CD14-positive monocyte (primary cell): ENCODE results near the gene RBM28. TPM values are rescaled to one million over a fixed set of nuclear protein-coding genes. Genes with fewer than 3 reads are reported as not detected.

ENCODE experiments used
- DNase-seq, 3 donors: peaks; one replicate each; pipeline ENCODE4 v3.0.0-alpha.2; 2011 to 2022
- H2AFZ ChIP-seq: 2 replicates; pipeline ENCODE4 v1.6.0; 2012; ENCODE audit warnings: mild to moderate bottlenecking, low read depth, low read length, inconsistent platforms; ENCODE audit not compliant: insufficient read depth, poor library complexity, severe bottlenecking
- H3K27ac ChIP-seq, 2 donors: 1 replicate in 1 of 2; 2 replicates in 1 of 2; pipeline ENCODE4 v1.5.1; 2012 to 2013; ENCODE audit warnings: low read length in 2 of 2, control low read depth in 1 of 2, inconsistent platforms in 1 of 2, low read depth in 1 of 2, mild to moderate bottlenecking in 1 of 2
- H3K27me3 ChIP-seq, 2 donors: one replicate each; pipeline versions ENCODE4 v1.6.0 to v1.6.1; 2011 to 2013; ENCODE audit warnings: low read length in 2 of 2; ENCODE audit not compliant: control insufficient read depth in 2 of 2, insufficient read depth in 2 of 2
- H3K36me3 ChIP-seq, 2 donors: replicated peaks in 1 of 2; 1 replicate in 1 of 2; 2 replicates in 1 of 2; pipeline versions ENCODE4 v1.5.1 to v1.6.1; 2012 to 2013; ENCODE audit warnings: low read length in 2 of 2, control low read depth in 1 of 2, inconsistent platforms in 1 of 2, mild to moderate bottlenecking in 1 of 2; ENCODE audit not compliant: insufficient read depth in 2 of 2, control insufficient read depth in 1 of 2
- H3K4me1 ChIP-seq, 2 donors: 1 replicate in 1 of 2; 2 replicates in 1 of 2; pipeline versions ENCODE4 v1.5.1 to v1.6.1; 2012 to 2013; ENCODE audit warnings: low read length in 2 of 2, control low read depth in 1 of 2, inconsistent platforms in 1 of 2, mild to moderate bottlenecking in 1 of 2, moderate library complexity in 1 of 2; ENCODE audit not compliant: insufficient read depth in 2 of 2, control insufficient read depth in 1 of 2
- H3K4me2 ChIP-seq: replicated peaks from 2 replicates; pipeline ENCODE3; 2012; ENCODE audit warnings: low read length, moderate library complexity, mild to moderate bottlenecking; ENCODE audit not compliant: poor library complexity, severe bottlenecking; ENCODE audit errors: extremely low read depth
- H3K4me3 ChIP-seq, 3 experiments: fragments of 200-600 bp in 1 of 3; sonication (generic) in 1 of 3; replicated peaks in 1 of 3; 1 replicate in 2 of 3; 2 replicates in 1 of 3; pipeline ENCODE4 v1.5.1; 2011 to 2013; ENCODE audit warnings: low read length in 3 of 3, mild to moderate bottlenecking in 3 of 3, control low read depth in 2 of 3, low read depth in 2 of 3, inconsistent platforms in 1 of 3, moderate library complexity in 1 of 3
- H3K79me2 ChIP-seq: 2 replicates; pipeline ENCODE4 v1.6.0; 2012; ENCODE audit warnings: mild to moderate bottlenecking, control low read depth, inconsistent platforms, low read length, moderate library complexity; ENCODE audit not compliant: insufficient read depth
- H3K9ac ChIP-seq: 2 replicates; pipeline ENCODE4 v1.6.0; 2017; ENCODE audit warnings: low read length, mild to moderate bottlenecking; ENCODE audit not compliant: insufficient read depth, poor library complexity, severe bottlenecking
- H3K9me3 ChIP-seq, 2 donors: replicated peaks in 1 of 2; 1 replicate in 1 of 2; 2 replicates in 1 of 2; pipeline versions ENCODE4 v1.5.1 to v1.6.1; 2012 to 2013; ENCODE audit warnings: low read length in 2 of 2, control low read depth in 1 of 2; ENCODE audit not compliant: control insufficient read depth in 1 of 2, insufficient read depth in 1 of 2
- H4K20me1 ChIP-seq: 2 replicates; pipeline ENCODE4 v1.6.0; 2012; ENCODE audit warnings: mild to moderate bottlenecking, low read length, control low read depth, moderate library complexity; ENCODE audit not compliant: insufficient read depth
- H3K27ac Mint-ChIP-seq, 7 donors: one replicate each; pipeline ENCODE4 v1.8.0; 2020; ENCODE audit warnings: mild to moderate bottlenecking in 7 of 7, mixed read lengths in 7 of 7, moderate library complexity in 6 of 7, inconsistent platforms in 2 of 7
- H3K27me3 Mint-ChIP-seq, 3 donors: one replicate each; pipeline ENCODE4 v1.8.0; 2021 to 2022; ENCODE audit warnings: low read depth in 3 of 3, mild to moderate bottlenecking in 3 of 3, mixed read lengths in 3 of 3, moderate library complexity in 3 of 3, inconsistent platforms in 1 of 3
- H3K36me3 Mint-ChIP-seq, 2 donors: one replicate each; pipeline ENCODE4 v1.8.0; 2020; ENCODE audit warnings: mixed read lengths in 2 of 2, inconsistent platforms in 1 of 2, mild to moderate bottlenecking in 1 of 2
- H3K4me1 Mint-ChIP-seq: one replicate; pipeline ENCODE4 v1.8.0; 2020; ENCODE audit warnings: mild to moderate bottlenecking, mixed read lengths
- H3K4me3 Mint-ChIP-seq, 2 donors: one replicate each; pipeline ENCODE4 v1.8.0; 2020; ENCODE audit warnings: mild to moderate bottlenecking in 2 of 2, mixed read lengths in 2 of 2, moderate library complexity in 1 of 2
- H3K9me3 Mint-ChIP-seq, 7 donors: one replicate each; pipeline ENCODE4 v1.8.0; 2020 to 2022; ENCODE audit warnings: mixed read lengths in 7 of 7, mild to moderate bottlenecking in 6 of 7, moderate library complexity in 6 of 7, inconsistent platforms in 2 of 7
- WGBS: methylation state at CpG from one replicate; pipeline ENCODE4 v1.1.5; 2013; ENCODE audit warnings: missing lambda C conversion rate; ENCODE audit not compliant: insufficient coverage; 5-methylcytosine and 5-hydroxymethylcytosine counted together
- intact Hi-C, 2 donors: fragments of 100-400 bp; cut with micrococcal nuclease; formaldehyde crosslinking; loops; one replicate each; pipeline versions ENCODE4 v1.15.0 to v1.15.1; 2023
- polyA plus RNA-seq, 3 donors: library from polyadenylated mRNA; depleted of rRNA in 1 of 3; unstranded in 2 of 3; stranded (reverse) in 1 of 3; fragments of 300-500 nt in 2 of 3; fragments of >200 nt in 1 of 3; fragmentation: Illumina TruSeq in 2 of 3; gene quantifications; 1 replicate in 2 of 3; 2 replicates in 1 of 3; pipeline ENCODE4 v1.2.3, GENCODE V29; 2012 to 2021
- TF ChIP-seq, protein P1 (sequence below): fragments of 200-600 bp; IDR thresholded peaks from one replicate; pipeline ENCODE4 v1.8.0; 2022; ENCODE audit warnings: antibody characterized with exemption, mild to moderate bottlenecking

RBM28 gene
- polyA plus RNA-seq, 3 donors = 4.0 to 14.4 (median 4.9) TPM

DNA sequence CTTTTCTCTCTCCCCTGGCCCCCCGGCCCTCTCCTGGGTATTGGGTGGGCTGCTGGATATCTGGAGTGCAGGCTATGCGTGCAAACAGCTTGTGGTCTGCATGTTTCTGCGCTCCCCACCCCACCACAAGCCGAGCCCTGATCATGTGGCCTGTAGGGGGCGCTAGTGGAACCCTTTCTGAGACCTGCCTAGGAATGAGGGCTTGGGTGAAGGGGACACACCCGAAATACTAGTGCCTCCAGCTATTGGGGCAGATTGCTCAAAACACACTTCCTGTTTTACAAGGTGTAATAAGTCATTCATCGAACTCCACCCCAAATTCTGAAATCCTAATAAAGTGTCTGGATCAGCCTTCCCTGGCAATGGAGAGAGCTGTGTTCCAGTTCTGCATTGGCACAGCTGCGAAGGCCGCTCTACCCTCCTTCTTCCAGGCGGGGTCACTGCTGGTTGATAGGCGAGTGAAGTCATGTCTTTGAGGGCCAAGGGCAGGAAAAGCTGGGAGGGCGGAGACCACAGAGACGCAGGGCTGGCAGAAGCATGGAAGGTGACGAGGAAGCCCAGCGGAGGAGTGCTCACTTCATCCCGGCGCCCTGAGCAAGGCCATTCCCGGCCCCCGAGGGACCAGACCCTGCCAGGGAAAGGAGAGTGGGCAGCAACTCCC is 37.6 kb upstream of the RBM28 start:
- H3K79me2 ChIP-seq = no peaks in the 10 kb centered on the region
- intact Hi-C loops = no loop called here
- peak in 2 of 3 donors; percentile 40 to 42 for DNase-seq
- Mint-ChIP-seq H3K9me3 (peaks cover 0 to 1% (median 0%) of the 10 kb centered on the region in 7 donors), H3K4me1 (peaks cover 21% of the 10 kb centered on the region), H3K36me3 (no peaks in the 10 kb centered on the region), H3K4me3 (no peak overlapping the region), H3K27ac (peak overlapping the region in 2 of 7 donors; percentile 73 to 76), H3K27me3 (peaks cover 0 to 5% (median 3%) of the 10 kb centered on the region in 3 donors)
- no peak overlapping the region for H3K27ac ChIP-seq
- 58% methylated on average over 9 of the region's 19 CpGs for WGBS
- H3K4me1 ChIP-seq = peaks cover 11 to 15% of the 10 kb centered on the region in 2 donors
- no peaks in the 10 kb centered on the region for H3K27me3 ChIP-seq
- no peak overlapping the region for H3K9ac ChIP-seq
- no peak overlapping the region for H3K4me2 ChIP-seq
- no peaks in the 10 kb centered on the region for H3K9me3 ChIP-seq
- TF ChIP-seq, protein P1, sequence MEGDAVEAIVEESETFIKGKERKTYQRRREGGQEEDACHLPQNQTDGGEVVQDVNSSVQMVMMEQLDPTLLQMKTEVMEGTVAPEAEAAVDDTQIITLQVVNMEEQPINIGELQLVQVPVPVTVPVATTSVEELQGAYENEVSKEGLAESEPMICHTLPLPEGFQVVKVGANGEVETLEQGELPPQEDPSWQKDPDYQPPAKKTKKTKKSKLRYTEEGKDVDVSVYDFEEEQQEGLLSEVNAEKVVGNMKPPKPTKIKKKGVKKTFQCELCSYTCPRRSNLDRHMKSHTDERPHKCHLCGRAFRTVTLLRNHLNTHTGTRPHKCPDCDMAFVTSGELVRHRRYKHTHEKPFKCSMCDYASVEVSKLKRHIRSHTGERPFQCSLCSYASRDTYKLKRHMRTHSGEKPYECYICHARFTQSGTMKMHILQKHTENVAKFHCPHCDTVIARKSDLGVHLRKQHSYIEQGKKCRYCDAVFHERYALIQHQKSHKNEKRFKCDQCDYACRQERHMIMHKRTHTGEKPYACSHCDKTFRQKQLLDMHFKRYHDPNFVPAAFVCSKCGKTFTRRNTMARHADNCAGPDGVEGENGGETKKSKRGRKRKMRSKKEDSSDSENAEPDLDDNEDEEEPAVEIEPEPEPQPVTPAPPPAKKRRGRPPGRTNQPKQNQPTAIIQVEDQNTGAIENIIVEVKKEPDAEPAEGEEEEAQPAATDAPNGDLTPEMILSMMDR = peak; percentile 62
- H3K36me3 ChIP-seq = no peaks in the 10 kb centered on the region
- H2AFZ ChIP-seq = no peak overlapping the region
- no peak overlapping the region for H3K4me3 ChIP-seq
- H4K20me1 ChIP-seq = no peaks in the 10 kb centered on the region

DNA sequence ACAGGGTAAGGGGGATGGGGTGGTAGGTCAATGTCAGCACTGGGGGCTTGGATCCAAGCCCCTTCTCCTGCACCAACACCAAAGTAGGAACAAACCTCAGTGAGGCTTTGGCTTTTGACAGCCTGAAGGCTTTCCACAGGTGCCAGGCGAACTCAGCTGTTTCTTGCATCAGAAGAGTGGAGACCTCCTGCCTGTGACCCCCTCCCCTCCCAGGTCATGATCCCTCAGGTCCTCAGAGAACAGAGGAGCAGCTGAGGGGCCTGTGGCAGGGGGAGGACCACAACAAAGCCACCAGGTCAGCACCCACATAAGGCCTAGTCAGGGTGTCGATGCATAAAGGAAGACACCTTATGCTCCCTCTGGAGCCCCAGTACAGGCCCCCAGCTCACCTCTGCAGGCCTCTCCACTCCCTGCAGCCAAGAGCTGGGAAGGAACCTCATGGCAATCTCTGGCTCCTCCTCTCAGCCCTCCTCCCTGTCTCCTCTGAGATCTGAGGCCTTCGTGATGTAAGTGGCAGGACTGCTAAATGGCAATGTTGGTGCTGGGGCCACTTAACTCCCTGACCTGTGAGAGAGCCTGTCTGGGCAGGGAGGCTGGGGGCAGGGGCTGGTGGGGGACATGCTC is 36.9 kb upstream of the RBM28 start:
- 67% methylated on average over 1 of the region's 3 CpGs for WGBS
- TF ChIP-seq, protein P1 = no peak
- H2AFZ ChIP-seq = peak overlapping the region; percentile 41
- no peaks in the 10 kb centered on the region for H3K27me3 ChIP-seq
- H3K27ac ChIP-seq = no peak overlapping the region
- Mint-ChIP-seq H3K27ac (no peak overlapping the region), H3K4me3 (no peak overlapping the region), H3K36me3 (no peaks in the 10 kb centered on the region), H3K4me1 (peaks cover 17% of the 10 kb centered on the region), H3K9me3 (no peaks in the 10 kb centered on the region), H3K27me3 (peaks cover 0 to 5% (median 3%) of the 10 kb centered on the region in 3 donors)
- peaks cover 11 to 15% of the 10 kb centered on the region in 2 donors for H3K4me1 ChIP-seq
- H3K79me2 ChIP-seq = no peaks in the 10 kb centered on the region
- H3K9me3 ChIP-seq = no peaks in the 10 kb centered on the region
- H3K9ac ChIP-seq = no peak overlapping the region
- no peaks in the 10 kb centered on the region for H3K36me3 ChIP-seq
- intact Hi-C loops = no loop called here
- H3K4me2 ChIP-seq = no peak overlapping the region
- DNase-seq = no peak
- H4K20me1 ChIP-seq = no peaks in the 10 kb centered on the region
- no peak overlapping the region for H3K4me3 ChIP-seq
